ENCODE results near the gene CAMTA1. TPM values are rescaled to one million over a fixed set of nuclear protein-coding genes. Genes with fewer than 3 reads are reported as not detected.

The CAMTA1 gene
- total and polyA plus RNA-seq, 4 donors = 18.0 to 93.5 (median 35.8) TPM

GRCh38 chr1:7629011-7629410, 843.8 kb downstream of the CAMTA1 start:
- WGBS = 81% methylated on average over 8 of the region's 8 CpGs
- no peak for TF ChIP-seq JUND (IDR thresholded peaks at IDR 0.05)
- TF ChIP-seq SP1 (IDR thresholded peaks at IDR 0.05) = no peak
- TF ChIP-seq HNF4A (conservative IDR thresholded peaks at IDR 0.05) = no peak
- TF ChIP-seq FOXA1 (IDR thresholded peaks at IDR 0.05) = no peak
- TF ChIP-seq NR2F2 (IDR thresholded peaks at IDR 0.05) = no peak
- TF ChIP-seq ZBTB33 (IDR thresholded peaks at IDR 0.05) = no peak
- TF ChIP-seq EGR1 (IDR thresholded peaks at IDR 0.05; ENCODE audit: low read depth in 2 of 2) = no peak
- TF ChIP-seq TAF1 (conservative IDR thresholded peaks at IDR 0.05) = no peak
- TF ChIP-seq YY1 (IDR thresholded peaks at IDR 0.05) = no peak
- no peak for TF ChIP-seq RAD21 (IDR thresholded peaks at IDR 0.05)
- no peak for TF ChIP-seq ATF3 (IDR thresholded peaks at IDR 0.05)
- TF ChIP-seq GABPA (IDR thresholded peaks at IDR 0.05 in 1 of 2, conservative IDR thresholded peaks at IDR 0.05 in 1 of 2) = no peak
- no peak for TF ChIP-seq HNF4G (IDR thresholded peaks at IDR 0.05)
- no peak for TF ChIP-seq FOXA2 (IDR thresholded peaks at IDR 0.05)
- TF ChIP-seq REST (IDR thresholded peaks at IDR 0.05) = no peak

GRCh38 chr1:7629465-7630195, 844.4 kb downstream of the CAMTA1 start:
- Histone ChIP-seq H3K36me3 (ENCODE audit: control insufficient read depth in 4 of 4, insufficient read depth in 3 of 4, low read depth in 1 of 4, low read length in 3 of 4) (no peaks in the 10 kb centered on the region), H3K4me1 (ENCODE audit: control insufficient read depth in 4 of 4, insufficient read depth in 4 of 4, low read length in 3 of 4) (no peaks in the 10 kb centered on the region), H3K4me3 (ENCODE audit: low read depth in 1 of 3, low read length in 3 of 3) (no peak overlapping the region), H3K27me3 (ENCODE audit: control insufficient read depth in 4 of 4, insufficient read depth in 4 of 4, low read length in 3 of 4) (peaks cover 0 to 4% (median 0%) of the 10 kb centered on the region in 4 donors), H3K9ac (ENCODE audit: low read depth in 1 of 2, low read length in 2 of 2) (no peak overlapping the region), H3K27ac (ENCODE audit: low read depth in 1 of 2, low read length in 2 of 2) (no peak overlapping the region), H3K9me3 (ENCODE audit: control insufficient read depth in 4 of 4, low read length in 3 of 4) (no peaks in the 10 kb centered on the region)
- no peak for DNase-seq (ENCODE audit: low spot score)
- TF ChIP-seq FOXA2 (IDR thresholded peaks at IDR 0.05) (no peak), JUND (IDR thresholded peaks at IDR 0.05) (no peak), ZBTB33 (IDR thresholded peaks at IDR 0.05) (no peak), HNF4A (conservative IDR thresholded peaks at IDR 0.05) (no peak), REST (IDR thresholded peaks at IDR 0.05) (no peak), YY1 (IDR thresholded peaks at IDR 0.05) (no peak), HNF4G (IDR thresholded peaks at IDR 0.05) (no peak), SP1 (IDR thresholded peaks at IDR 0.05) (no peak), EGR1 (IDR thresholded peaks at IDR 0.05; ENCODE audit: low read depth in 2 of 2) (no peak), CTCF (IDR thresholded peaks at IDR 0.05; ENCODE audit: low read depth, low read length, missing input control) (no peak), RAD21 (IDR thresholded peaks at IDR 0.05) (no peak)
- 73% methylated on average over 22 of the region's 22 CpGs for WGBS

More at GRCh38 chr1:7629011-7629410, 843.8 kb downstream of the CAMTA1 start:
- Histone ChIP-seq H3K27ac (ENCODE audit: low read depth in 1 of 2, low read length in 2 of 2) (no peak overlapping the region), H3K9ac (ENCODE audit: low read depth in 1 of 2, low read length in 2 of 2) (no peak overlapping the region), H3K4me1 (ENCODE audit: control insufficient read depth in 4 of 4, insufficient read depth in 4 of 4, low read length in 3 of 4) (peaks cover 0 to 1% (median under 1%) of the 10 kb centered on the region in 4 donors), H3K27me3 (ENCODE audit: control insufficient read depth in 4 of 4, insufficient read depth in 4 of 4, low read length in 3 of 4) (peaks cover 0 to 4% (median 0%) of the 10 kb centered on the region in 4 donors), H3K9me3 (ENCODE audit: control insufficient read depth in 4 of 4, low read length in 3 of 4) (no peaks in the 10 kb centered on the region), H3K36me3 (ENCODE audit: control insufficient read depth in 4 of 4, insufficient read depth in 3 of 4, low read depth in 1 of 4, low read length in 3 of 4) (no peaks in the 10 kb centered on the region), H3K4me3 (ENCODE audit: low read depth in 1 of 3, low read length in 3 of 3) (no peak overlapping the region)
- DNase-seq (ENCODE audit: low spot score) = no peak

Measured in liver (tissue), 9 donors.